RWPE1 (cell line): ENCODE measurements around the gene ZNF785.
A peak's percentile ranks its signal among the peaks of the same experiment; 100 is the strongest.
"Not testable (repeated sequence)": the region's sequence is repeated elsewhere in the genome, so short reads cannot be mapped to it uniquely, and the experiment has no call there.

Experiments used
- CTCF ChIA-PET: fragments of 350-600 bp; sonication (Branson Sonifier 250); formaldehyde crosslinking; extraction: SDS; loops from one replicate; lab custom pipeline; 2021; lab: Yijun Ruan, JAX
- POLR2A ChIA-PET: fragments of 400-600 bp; formaldehyde crosslinking; extraction: SDS; loops from one replicate; lab custom pipeline; 2020; ENCODE audit warnings: antibody characterized with exemption; ENCODE audit not compliant: low non-redundant PET; lab: Yijun Ruan, JAX
- DNase-seq: peaks from one replicate; pipeline ENCODE4 v3.0.0; 2012; ENCODE audit warnings: low spot score
- H3K27ac ChIP-seq: fragments of 450-650 bp; 2 replicates; pipeline ENCODE4 v1.5.1; 2017
- TF ChIP-seq, protein P1 (sequence below): fragments of 450-650 bp; conservative IDR thresholded peaks from 2 replicates; pipeline ENCODE4 v1.5.1; 2017; ENCODE audit warnings: low read depth, mild to moderate bottlenecking

The ZNF785 gene

DNA sequence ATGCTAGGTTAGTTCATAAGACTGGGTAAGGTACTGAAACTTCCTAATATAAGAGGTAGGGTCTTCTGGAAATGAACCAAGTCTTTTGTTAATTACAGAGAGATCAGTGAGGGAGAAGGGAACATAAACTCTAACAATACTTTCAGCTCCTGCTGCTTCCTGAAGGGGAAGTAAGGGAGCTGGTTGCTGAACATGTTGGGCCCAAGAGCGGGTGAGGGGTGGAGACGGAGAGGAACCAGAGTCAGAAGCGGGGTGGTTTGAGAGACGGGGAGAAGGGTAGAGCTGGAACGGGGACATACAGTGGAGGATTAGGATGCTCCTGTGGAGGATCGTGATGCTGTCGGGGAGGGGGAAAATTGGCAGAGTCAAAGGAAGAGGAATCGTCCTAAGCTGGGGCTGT, 39.4 kb downstream of the ZNF785 start:
- no peak for DNase-seq
- ChIA-PET CTCF (interaction anchor here (1.7 kb wide), 1 partner anchor 10 kb away, joined by 4 read pairs; no protein-coding TSS in a partner anchor), POLR2A (interaction anchor here (0.6 kb wide), 1 partner anchor 88 kb away, joined by 3 read pairs; no protein-coding TSS in a partner anchor)
- TF ChIP-seq, protein P1, sequence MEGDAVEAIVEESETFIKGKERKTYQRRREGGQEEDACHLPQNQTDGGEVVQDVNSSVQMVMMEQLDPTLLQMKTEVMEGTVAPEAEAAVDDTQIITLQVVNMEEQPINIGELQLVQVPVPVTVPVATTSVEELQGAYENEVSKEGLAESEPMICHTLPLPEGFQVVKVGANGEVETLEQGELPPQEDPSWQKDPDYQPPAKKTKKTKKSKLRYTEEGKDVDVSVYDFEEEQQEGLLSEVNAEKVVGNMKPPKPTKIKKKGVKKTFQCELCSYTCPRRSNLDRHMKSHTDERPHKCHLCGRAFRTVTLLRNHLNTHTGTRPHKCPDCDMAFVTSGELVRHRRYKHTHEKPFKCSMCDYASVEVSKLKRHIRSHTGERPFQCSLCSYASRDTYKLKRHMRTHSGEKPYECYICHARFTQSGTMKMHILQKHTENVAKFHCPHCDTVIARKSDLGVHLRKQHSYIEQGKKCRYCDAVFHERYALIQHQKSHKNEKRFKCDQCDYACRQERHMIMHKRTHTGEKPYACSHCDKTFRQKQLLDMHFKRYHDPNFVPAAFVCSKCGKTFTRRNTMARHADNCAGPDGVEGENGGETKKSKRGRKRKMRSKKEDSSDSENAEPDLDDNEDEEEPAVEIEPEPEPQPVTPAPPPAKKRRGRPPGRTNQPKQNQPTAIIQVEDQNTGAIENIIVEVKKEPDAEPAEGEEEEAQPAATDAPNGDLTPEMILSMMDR, result no peak
- no peak overlapping the region for H3K27ac ChIP-seq

- ChIA-PET POLR2A (no interaction called here), CTCF (interaction anchor here (0.7 kb wide), 1 partner anchor 113 kb away, joined by 4 read pairs; the partner anchor contains the start of gene DCTPP1)
- H3K27ac ChIP-seq, result no peak overlapping the region
- TF ChIP-seq, protein P1, result no peak
- DNase-seq, result no peak
Measured at GRCh38 chr16:30543067-30543466, 42.4 kb downstream of the ZNF785 start.

- TF ChIP-seq, protein P1, result no peak
- CTCF ChIA-PET, result interaction anchor here (0.6 kb wide), 1 partner anchor 97 kb away, joined by 3 read pairs; no protein-coding TSS in a partner anchor
- POLR2A ChIA-PET, result no interaction called here
- H3K27ac ChIP-seq, result no peak overlapping the region
- no peak for DNase-seq
Measured at GRCh38 chr16:30541502-30542329, 43.8 kb downstream of the ZNF785 start.

DNA sequence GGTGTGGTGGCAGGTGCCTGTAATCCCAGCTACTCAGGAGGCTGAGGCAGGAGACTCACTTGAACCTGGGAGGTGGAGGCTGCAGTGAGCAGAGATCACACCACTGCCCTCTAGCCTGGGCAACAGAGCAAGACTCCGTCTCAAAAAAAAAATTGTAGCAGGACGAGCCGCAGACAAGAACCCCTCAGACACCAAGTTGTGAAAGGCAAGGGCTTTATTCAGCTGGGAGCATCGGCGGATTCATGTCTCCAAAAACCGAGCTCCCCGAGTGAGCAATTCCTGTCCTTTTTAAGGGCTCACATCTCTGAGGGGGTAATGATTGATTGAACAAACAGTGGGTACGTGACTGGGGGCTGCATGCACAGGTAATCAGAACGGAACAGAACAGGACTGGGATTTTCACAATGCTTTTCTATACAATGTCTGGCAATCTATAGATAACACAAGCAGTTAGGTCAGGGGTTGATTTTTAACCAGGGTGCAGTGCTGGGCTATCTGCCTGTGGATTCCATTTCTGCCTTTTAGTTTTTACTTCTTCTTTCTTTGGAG, 44.5 kb downstream of the ZNF785 start:
- CTCF ChIA-PET, H3K27ac ChIP-seq, POLR2A ChIA-PET, DNase-seq: not testable (repeated sequence)

- H3K27ac ChIP-seq, result peak overlapping the region; percentile 34
- POLR2A ChIA-PET, result interaction anchor here (0.6 kb wide), 1 partner anchor 108 kb away, joined by 7 read pairs; no protein-coding TSS in a partner anchor
- CTCF ChIA-PET, DNase-seq: not testable (repeated sequence)
Measured at GRCh38 chr16:30539986-30540526, 45.4 kb downstream of the ZNF785 start.

- CTCF ChIA-PET, result interaction anchor here (0.5 kb wide), 1 partner anchor 75 kb away, joined by 6 read pairs; no protein-coding TSS in a partner anchor
- no peak for DNase-seq
- TF ChIP-seq, protein P1, result no peak
- POLR2A ChIA-PET, result interaction anchor here (0.6 kb wide), 1 partner anchor 107 kb away, joined by 7 read pairs; no protein-coding TSS in a partner anchor
- H3K27ac ChIP-seq, result peak overlapping the region; percentile 34
Measured at GRCh38 chr16:30539000-30539964, 46.2 kb downstream of the ZNF785 start.

- CTCF ChIA-PET, result interaction anchor here (0.6 to 2.0 kb wide), 8 partner anchors 9 to 122 kb away, joined by 3 to 30 read pairs (median 4); partner anchors contain the start of genes DCTPP1 and PRR14
- not testable (repeated sequence) for DNase-seq
- H3K27ac ChIP-seq, result peak overlapping the region; percentile 30; the same call in 1 of the 2 replicates
- POLR2A ChIA-PET, result interaction anchor here (1.3 kb wide), 1 partner anchor 21 kb away, joined by 7 read pairs; the partner anchor contains the start of gene ZNF764
Measured at GRCh38 chr16:30536391-30537024, 49.0 kb downstream of the ZNF785 start.
